SK-N-MC (cell line): ENCODE data around the gene TSPAN13.

Source experiments
- DNase-seq: peaks from one replicate; pipeline ENCODE4 v3.0.0-alpha.2; 2011; ENCODE audit warnings: low read depth, low spot score
- H3K27ac ChIP-seq: fragments of 200-600 bp; sonication (generic); 2 replicates; pipeline ENCODE4 v1.5.1; 2016; ENCODE audit warnings: mixed run types
- H3K36me3 ChIP-seq: fragments of 200-600 bp; sonication (generic); 2 replicates; pipeline ENCODE4 v1.6.1; 2017; ENCODE audit warnings: antibody characterized with exemption, low read length, mixed read lengths; ENCODE audit not compliant: insufficient read depth
- H3K4me3 ChIP-seq: fragments of 200-600 bp; sonication (generic); 2 replicates; pipeline ENCODE4 v1.5.1; 2016
- H3K9ac ChIP-seq: fragments of 200-600 bp; sonication (generic); 2 replicates; pipeline ENCODE4 v1.8.0; 2017; ENCODE audit warnings: mixed run types, mixed read lengths; ENCODE audit not compliant: insufficient read length
- H3K9me3 ChIP-seq: fragments of 200-600 bp; sonication (generic); 2 replicates; pipeline ENCODE4 v1.6.1; 2017; ENCODE audit warnings: low read depth, mild to moderate bottlenecking, antibody characterized with exemption, low read length, moderate library complexity, mixed read lengths
- EZH2 ChIP-seq: fragments of 200-600 bp; sonication (generic); IDR thresholded peaks from one replicate; pipeline ENCODE4 v1.6.1; 2017; ENCODE audit warnings: antibody characterized with exemption
- FOXP2 ChIP-seq: optimal IDR thresholded peaks from 2 replicates; pipeline ENCODE3; 2011; ENCODE audit warnings: mild to moderate bottlenecking, moderate library complexity; ENCODE audit not compliant: insufficient read depth; ENCODE audit errors: extremely low read length, control extremely low read depth
- POLR2AphosphoS5 ChIP-seq: IDR thresholded peaks from 2 replicates; pipeline ENCODE4 v1.6.1; 2012; ENCODE audit warnings: mild to moderate bottlenecking, low read depth, low read length, borderline replicate concordance

Gene TSPAN13

DNA sequence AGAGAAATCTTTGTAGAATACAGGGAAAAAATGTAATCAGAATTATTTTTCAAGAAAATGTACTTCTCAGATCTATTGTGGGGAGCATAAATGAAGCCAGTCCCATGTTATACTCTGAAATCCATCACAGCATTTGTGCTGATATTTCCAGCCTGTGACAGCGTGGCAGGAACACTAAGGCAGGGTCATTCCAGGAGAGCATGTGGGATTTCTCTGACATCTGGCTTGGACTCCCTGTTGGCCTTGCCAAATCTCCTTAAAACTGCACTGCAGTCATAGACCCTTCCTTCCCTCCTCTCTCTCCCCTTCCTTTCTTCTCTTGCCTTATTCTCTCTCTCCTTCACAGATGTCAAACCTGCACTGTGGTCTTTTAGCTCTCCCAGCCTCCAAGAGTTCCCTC is 6.5 kb upstream of the TSPAN13 start:
- TF ChIP-seq POLR2AphosphoS5 (no peak), EZH2 (no peak), FOXP2 (no peak)
- Histone ChIP-seq H3K9me3 (no peaks in the 10 kb centered on the region), H3K4me3 (no peak overlapping the region), H3K9ac (no peak overlapping the region), H3K36me3 (no peaks in the 10 kb centered on the region), H3K27ac (no peak overlapping the region)
- DNase-seq = no peak

DNA sequence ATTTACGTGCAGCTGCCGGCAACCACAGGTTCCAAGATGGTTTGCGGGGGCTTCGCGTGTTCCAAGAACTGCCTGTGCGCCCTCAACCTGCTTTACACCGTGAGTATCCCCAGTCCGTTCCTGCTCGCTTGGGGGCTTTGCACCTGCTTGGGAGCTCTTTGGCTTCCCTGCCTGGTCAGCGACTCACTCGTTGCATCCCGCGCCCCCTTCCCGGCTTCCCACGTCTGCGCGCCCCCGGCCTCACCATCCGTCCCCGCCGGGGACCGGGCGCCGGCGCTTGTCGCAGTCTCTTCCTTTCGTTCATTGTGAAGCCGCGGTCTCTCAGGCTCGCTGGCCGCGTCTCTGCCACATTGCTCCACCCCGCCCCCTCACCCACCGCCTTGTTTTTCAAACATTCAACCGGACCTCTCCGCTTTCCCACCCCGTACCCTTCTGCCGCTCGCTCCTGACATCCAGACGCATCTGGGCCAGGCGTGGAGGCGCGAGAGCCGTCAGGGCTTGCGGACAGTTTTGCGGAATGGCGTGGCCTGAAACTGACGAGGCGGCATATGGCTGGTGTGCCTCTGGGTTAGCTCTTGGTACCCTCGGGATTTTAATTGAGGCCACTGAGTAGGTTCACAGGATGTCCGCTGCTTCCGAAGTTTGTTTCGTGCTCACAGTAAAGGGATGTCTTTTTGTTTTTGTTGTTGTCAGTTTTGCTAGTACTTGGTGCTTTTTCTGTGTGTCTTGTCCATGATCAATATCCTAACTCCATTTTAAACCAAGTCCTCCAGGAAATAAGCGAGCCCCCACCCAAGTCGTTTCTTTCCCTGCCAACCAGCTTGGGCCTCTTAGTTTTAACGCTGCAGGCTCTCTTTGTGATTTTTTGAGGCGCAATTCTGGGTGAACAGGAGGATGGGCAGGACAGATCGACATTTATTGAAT is 639 bp downstream of the TSPAN13 start:
- TF ChIP-seq EZH2 (no peak), POLR2AphosphoS5 (no peak), FOXP2 (no peak)
- Histone ChIP-seq H3K9me3 (no peaks in the 10 kb centered on the region), H3K36me3 (no peaks in the 10 kb centered on the region), H3K4me3 (peak overlapping the region; percentile 94), H3K27ac (no peak overlapping the region), H3K9ac (peak overlapping the region; percentile 53)
- no peak for DNase-seq

DNA sequence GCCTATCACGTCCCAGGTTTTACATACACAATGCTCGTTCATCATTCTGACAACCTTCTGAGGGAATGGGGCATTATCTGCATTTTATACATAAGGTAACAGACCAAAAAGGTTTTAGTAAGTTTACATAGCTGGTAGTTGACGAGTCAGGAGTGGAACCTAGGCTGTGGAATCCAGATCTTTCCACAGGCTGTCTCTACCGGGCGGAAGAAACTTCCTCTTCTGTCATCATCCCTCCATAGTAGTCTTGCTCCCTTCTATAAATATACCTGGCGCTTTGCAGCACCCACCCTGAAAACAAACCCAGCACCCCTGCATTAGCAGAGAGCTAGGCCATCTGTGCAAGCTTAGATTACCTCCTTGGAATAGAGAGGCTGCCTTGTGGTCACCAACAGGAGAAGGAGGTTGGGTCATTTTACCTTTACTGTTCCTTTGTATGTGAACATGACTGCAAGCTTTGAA is 1.3 kb downstream of the TSPAN13 start:
- no peak for DNase-seq
- peak overlapping the region; percentile 94 for H3K4me3 ChIP-seq
- no peaks in the 10 kb centered on the region for H3K9me3 ChIP-seq
- peak overlapping the region; percentile 53 for H3K9ac ChIP-seq
- H3K36me3 ChIP-seq = no peaks in the 10 kb centered on the region
- H3K27ac ChIP-seq = no peak overlapping the region
- TF ChIP-seq EZH2 = no peak
- no peak for TF ChIP-seq POLR2AphosphoS5
- TF ChIP-seq FOXP2 = no peak

DNA sequence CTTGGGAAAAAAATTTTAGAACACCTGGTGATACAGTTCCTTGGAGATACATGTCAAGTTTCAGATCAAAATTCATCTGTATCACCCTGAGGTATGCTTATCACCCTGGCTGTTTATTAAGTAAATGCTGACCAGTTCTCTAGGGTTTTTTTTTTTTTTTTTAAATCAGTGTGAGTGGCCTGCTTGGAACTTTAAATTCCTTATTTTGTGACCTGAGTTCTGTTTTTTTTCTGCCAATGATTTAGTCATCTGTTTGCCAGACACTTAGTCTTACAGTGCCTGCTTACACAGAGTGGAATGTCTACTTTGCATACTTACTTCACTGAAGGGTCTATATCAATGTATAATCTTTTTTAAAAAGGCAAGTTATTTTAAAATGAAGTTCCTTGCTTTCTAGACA is 1.8 kb downstream of the TSPAN13 start:
- peak overlapping the region; percentile 94 for H3K4me3 ChIP-seq
- H3K27ac ChIP-seq = no peak overlapping the region
- no peak overlapping the region for H3K9ac ChIP-seq
- TF ChIP-seq FOXP2 (no peak), EZH2 (no peak), POLR2AphosphoS5 (no peak)
- H3K36me3 ChIP-seq = no peaks in the 10 kb centered on the region
- no peaks in the 10 kb centered on the region for H3K9me3 ChIP-seq
- no peak for DNase-seq

DNA sequence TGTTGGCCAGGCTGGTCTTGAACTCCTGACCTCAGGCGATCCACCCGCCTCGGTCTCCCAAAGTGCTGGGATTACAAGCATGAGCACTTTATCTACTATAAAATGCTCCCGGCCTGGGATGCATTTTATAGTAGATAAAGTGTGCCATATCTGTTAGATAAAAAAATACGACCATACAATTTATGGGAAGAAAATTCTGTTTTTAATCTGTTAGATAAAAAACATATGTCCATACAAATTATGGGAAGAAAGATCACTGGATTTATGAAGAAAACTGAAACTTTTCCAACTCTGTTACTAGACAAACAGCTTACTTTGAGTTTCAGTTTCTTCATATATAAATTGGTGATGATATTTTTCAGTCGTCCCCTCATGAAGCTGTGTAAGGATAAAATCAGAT is 4.5 kb downstream of the TSPAN13 start:
- no peak for DNase-seq
- H3K9me3 ChIP-seq = no peaks in the 10 kb centered on the region
- TF ChIP-seq FOXP2 (no peak), EZH2 (no peak), POLR2AphosphoS5 (no peak)
- H3K36me3 ChIP-seq = 0 out of 2 replicates have a peak, but pooled peaks cover 2% of the 10 kb centered on the region
- H3K27ac ChIP-seq = no peak overlapping the region
- no peak overlapping the region for H3K9ac ChIP-seq
- H3K4me3 ChIP-seq = no peak overlapping the region

DNA sequence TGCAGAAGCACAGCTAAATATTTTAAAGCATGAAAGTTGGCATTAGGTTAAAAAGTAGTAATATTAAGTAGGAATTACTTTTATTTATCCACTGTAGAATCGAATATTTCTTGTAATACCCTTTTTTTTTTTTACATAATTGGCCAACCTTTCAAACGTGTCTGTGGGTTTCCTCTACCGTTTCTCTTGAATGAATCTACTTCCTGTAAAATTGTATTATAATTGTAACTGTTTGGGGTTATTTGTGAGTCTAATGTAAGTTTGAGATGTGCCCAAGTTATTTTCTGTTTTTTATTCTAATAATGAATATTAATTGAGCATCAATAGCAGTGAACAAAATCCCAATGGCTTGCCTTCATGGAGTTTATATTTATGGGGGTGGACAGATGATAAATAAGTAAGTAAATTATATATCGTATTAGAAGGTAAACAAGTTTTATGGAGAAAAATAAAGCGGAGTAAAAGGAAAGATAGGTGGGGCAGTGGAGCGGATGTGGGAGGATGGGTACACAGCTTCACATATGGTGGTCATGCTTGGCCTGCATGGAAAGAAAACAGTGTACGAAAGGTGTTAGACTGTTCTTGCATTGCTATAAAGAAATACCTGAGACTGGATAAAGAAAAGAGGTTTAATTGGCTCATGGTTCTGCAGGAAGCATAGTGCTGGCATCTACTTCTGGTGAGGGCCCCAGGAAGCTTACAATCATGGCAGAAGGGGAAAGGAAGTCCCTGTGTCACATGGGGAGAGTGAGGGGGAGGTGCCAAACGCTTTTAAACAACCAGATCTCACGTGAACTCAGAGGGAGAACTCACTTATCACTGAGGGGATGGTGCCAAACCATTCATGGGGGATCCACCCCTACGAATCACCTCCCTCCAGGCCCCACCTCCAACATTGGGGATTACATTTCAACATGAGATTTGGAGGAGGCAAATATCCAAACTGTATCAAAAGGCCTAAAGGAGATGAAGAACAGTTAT is 5.4 kb downstream of the TSPAN13 start:
- Histone ChIP-seq H3K9ac (no peak overlapping the region), H3K4me3 (no peak overlapping the region), H3K27ac (no peak overlapping the region), H3K9me3 (no peaks in the 10 kb centered on the region), H3K36me3 (0 out of 2 replicates have a peak, but pooled peaks cover 2% of the 10 kb centered on the region)
- TF ChIP-seq EZH2 = no peak
- no peak for TF ChIP-seq POLR2AphosphoS5
- TF ChIP-seq FOXP2 = no peak
- no peak for DNase-seq

DNA sequence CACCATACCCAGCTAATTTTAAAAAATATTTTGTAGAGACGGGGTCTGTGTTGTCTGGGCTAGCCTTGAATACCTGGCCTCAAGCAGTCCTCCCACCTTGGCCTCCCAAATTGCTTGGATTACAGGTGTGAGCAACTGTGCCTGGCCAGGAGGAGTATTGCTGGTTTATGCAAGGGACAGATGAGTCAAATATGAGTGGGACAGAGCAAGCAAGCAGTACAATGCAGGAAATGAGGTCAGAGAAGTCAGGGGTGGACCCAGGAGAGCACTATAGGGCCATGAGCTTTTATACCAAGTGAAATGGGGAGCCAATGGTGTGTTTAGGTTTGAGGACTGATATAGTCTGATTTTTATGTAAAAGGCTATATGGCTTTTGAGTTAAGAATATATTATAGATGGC is 6.3 kb downstream of the TSPAN13 start:
- TF ChIP-seq EZH2 = no peak
- TF ChIP-seq POLR2AphosphoS5 = no peak
- TF ChIP-seq FOXP2 = no peak
- H3K36me3 ChIP-seq = 0 out of 2 replicates have a peak, but pooled peaks cover 2% of the 10 kb centered on the region
- no peaks in the 10 kb centered on the region for H3K9me3 ChIP-seq
- no peak for DNase-seq
- no peak overlapping the region for H3K27ac ChIP-seq
- H3K9ac ChIP-seq = no peak overlapping the region
- H3K4me3 ChIP-seq = no peak overlapping the region

DNA sequence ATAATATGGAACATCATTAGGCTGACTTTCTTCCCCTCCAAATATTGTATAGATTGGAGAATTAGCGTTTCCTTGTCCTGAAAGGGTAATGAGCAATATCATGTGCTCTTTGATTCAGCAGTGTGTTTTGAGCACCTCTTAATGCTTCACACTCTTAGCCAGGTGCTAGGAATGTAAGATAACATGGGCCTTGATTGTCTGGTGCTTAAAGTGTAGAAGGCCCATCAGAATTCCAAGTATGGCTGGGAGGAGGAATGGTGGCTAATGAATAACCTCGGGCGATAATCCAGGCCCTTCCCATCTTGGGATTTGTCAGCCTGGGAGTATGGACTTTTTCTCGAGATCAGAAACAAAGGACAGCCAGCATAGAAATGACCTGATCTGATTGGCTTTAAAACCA is 8.6 kb downstream of the TSPAN13 start:
- Histone ChIP-seq H3K4me3 (no peak overlapping the region), H3K27ac (no peak overlapping the region), H3K9me3 (no peaks in the 10 kb centered on the region), H3K9ac (no peak overlapping the region), H3K36me3 (0 out of 2 replicates have a peak, but pooled peaks cover 2% of the 10 kb centered on the region)
- DNase-seq = no peak
- TF ChIP-seq FOXP2 (no peak), EZH2 (no peak), POLR2AphosphoS5 (no peak)
